Small intestine (tissue), 7 donors: ENCODE results near the gene ZNF799. TPM values are rescaled to one million over a fixed set of nuclear protein-coding genes. Genes with fewer than 3 reads are reported as not detected.
"Not testable (repeated sequence)": the region's sequence is repeated elsewhere in the genome, so short reads cannot be mapped to it uniquely, and the experiment has no call there.

Experiments used
- DNase-seq, 2 donors: peaks; one replicate each; pipeline versions ENCODE4 v3.0.0 to v3.0.0-alpha.2; 2013
- FAIRE-seq: peaks from 2 replicates; lab custom pipeline; 2012; peaks lifted over from hg19 to GRCh38; lab: Jason Lieb, UNC
- H3K27ac ChIP-seq, 3 donors: one replicate each; pipeline ENCODE4 v1.5.1; 2013; ENCODE audit warnings: low read length in 2 of 3, mild to moderate bottlenecking in 2 of 3, control low read depth in 1 of 3, inconsistent platforms in 1 of 3, low read depth in 1 of 3, moderate library complexity in 1 of 3
- H3K27me3 ChIP-seq, 3 donors: one replicate each; pipeline ENCODE4 v1.6.1; 2013; ENCODE audit warnings: low read length in 3 of 3, inconsistent platforms in 1 of 3; ENCODE audit not compliant: control insufficient read depth in 3 of 3, insufficient read depth in 3 of 3
- H3K36me3 ChIP-seq, 3 donors: one replicate each; pipeline ENCODE4 v1.6.1; 2013; ENCODE audit warnings: low read length in 3 of 3, inconsistent platforms in 1 of 3, low read depth in 1 of 3, mild to moderate bottlenecking in 1 of 3, moderate library complexity in 1 of 3; ENCODE audit not compliant: control insufficient read depth in 3 of 3, insufficient read depth in 2 of 3
- H3K4me1 ChIP-seq, 3 donors: one replicate each; pipeline ENCODE4 v1.6.1; 2013; ENCODE audit warnings: low read length in 2 of 3, inconsistent platforms in 1 of 3, low read depth in 1 of 3, mild to moderate bottlenecking in 1 of 3, moderate library complexity in 1 of 3; ENCODE audit not compliant: control insufficient read depth in 3 of 3, insufficient read depth in 2 of 3
- H3K4me3 ChIP-seq, 3 donors: one replicate each; pipeline ENCODE4 v1.5.1; 2013; ENCODE audit warnings: low read length in 3 of 3, control low read depth in 1 of 3, inconsistent platforms in 1 of 3, low read depth in 1 of 3, mild to moderate bottlenecking in 1 of 3, moderate library complexity in 1 of 3
- H3K9me3 ChIP-seq, 2 donors: one replicate each; pipeline ENCODE4 v1.6.1; 2013; ENCODE audit warnings: low read depth in 1 of 2, low read length in 1 of 2; ENCODE audit not compliant: control insufficient read depth in 2 of 2, insufficient read depth in 1 of 2
- whole genome bisulfite sequencing, 3 donors: extraction: QIAGEN DNeasy Blood & Tissue Kit; methylation state at CpG; one replicate each; pipeline ENCODE4 v1.1.7; 2013; 5-methylcytosine and 5-hydroxymethylcytosine counted together
- polyA plus RNA-seq, 4 donors: library from polyadenylated mRNA; stranded (reverse) in 3 of 4; unstranded in 1 of 4; fragments of 200-250 nt in 3 of 4; fragments of 120-200 nt in 1 of 4; gene quantifications; one replicate each; pipeline versions ENCODE4 v1.2.1 to v1.2.3, GENCODE V29; 2013
- donor health status: healthy with polysubstance abuse.
- donor health status: control.
- donor health status: control.
- donor health status: Bipolar disorder and iron deficiency.
- donor health status: healthy.

The ZNF799 gene
- polyA plus RNA-seq, 4 donors, result 2.4 to 9.6 (median 5.4) TPM

DNA sequence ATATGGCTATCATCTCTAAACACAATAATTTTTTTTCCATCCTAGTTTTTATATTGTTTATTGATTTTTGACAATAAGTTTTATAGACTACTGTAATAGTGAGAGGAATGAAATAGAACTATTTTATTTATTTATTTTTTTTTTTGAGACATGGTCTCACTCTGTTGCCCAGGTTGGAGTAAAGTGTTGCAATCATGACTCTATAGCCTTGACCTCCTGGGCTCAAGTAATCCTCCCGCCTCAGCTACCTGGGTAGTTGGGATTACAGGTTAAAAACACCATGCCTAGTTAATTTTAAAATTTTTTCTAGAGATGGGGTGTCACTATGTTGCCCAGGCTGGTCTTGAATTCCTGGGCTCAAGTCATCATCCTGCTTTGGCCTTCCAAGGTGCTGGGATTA, 27.0 kb downstream of the ZNF799 start:
- 74 to 90% (median 83%) methylated on average over 1 of the region's 1 CpG for WGBS, 3 donors
- Histone ChIP-seq H3K36me3 (no peaks in the 10 kb centered on the region), H3K4me3 (no peak overlapping the region), H3K4me1 (no peaks in the 10 kb centered on the region), H3K27me3 (no peaks in the 10 kb centered on the region), H3K27ac (no peak overlapping the region), H3K9me3 (peaks cover 0 to 21% of the 10 kb centered on the region in 2 donors)
- DNase-seq (no peak), FAIRE-seq (no peak)

DNA sequence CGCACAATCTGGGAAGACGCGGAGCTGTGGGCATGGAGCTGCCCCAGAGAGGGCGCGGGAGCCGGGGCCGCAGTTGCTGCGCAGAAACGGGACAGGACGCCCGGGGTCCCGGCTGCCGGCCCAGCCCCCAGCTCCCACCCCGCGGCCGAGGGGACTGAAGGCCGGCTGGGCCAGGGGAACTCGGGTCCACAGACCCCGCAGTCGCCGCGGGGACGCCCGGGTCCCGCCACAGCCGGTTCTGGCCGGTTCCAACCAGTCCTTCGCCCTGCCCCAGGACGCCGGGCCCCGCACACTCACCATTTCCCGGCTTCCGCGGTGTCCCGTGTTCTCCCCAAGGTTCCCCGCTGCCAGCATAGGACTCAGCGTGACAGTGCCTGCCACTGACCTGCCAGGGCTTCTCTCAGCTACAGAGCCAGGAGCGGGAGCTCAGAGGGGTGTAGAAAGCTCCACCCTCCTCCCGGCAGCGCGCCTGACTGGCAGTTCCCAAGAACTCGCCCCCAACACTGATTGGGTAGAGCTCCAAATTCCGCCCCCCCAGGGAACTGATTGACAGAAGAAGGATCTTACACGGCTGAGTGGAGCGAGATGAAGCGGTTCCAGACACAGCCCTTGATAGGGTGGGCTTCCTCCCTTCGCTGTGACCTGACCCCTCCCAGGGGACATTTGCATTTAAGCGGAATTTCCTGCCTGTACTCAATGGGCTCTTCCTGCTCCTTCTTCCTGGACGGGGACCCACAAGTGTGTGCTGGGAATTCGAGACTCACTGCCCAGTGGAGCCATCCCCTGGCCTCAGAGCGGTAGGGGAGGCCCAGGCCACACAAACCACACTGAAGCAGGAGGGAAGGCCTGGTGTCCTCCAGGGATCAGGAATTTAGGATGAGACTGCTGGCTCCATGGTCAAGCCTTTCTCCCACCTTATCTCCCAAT, 35.6 kb downstream of the ZNF799 start, which contains the start of gene ZNF442:
ZNF442 (minus strand) TSS at position 448 of the 927 bp plus-strand sequence. CDS start 2,052 bp downstream, outside the sequence.
- FAIRE-seq (no peak), DNase-seq (peak; percentile 95 to 98)
- Histone ChIP-seq H3K27ac (peak within 1 kb of the TSS in 2 of 3 donors; percentile 81 to 88), H3K4me1 (peaks cover 0 to 6% (median 0%) of the 10 kb centered on the region in 3 donors), H3K4me3 (peak within 1 kb of the TSS; percentile 60 to 77 (median 68)), H3K27me3 (no peaks in the 10 kb centered on the region), H3K9me3 (no peaks in the 10 kb centered on the region), H3K36me3 (peaks cover 0 to 3% (median 0%) of the 10 kb centered on the region in 3 donors)
- WGBS, 3 donors, result 0 to 1% (median 0%) methylated on average over 47 to 51 of the region's 51 CpGs

GRCh38 chr19:12364391-12365235, 36.5 kb downstream of the ZNF799 start:
- H3K4me1 ChIP-seq, result peaks cover 0 to 6% (median 0%) of the 10 kb centered on the region in 3 donors
- H3K27ac ChIP-seq, result peak overlapping the region in 2 of 3 donors; percentile 81 to 88
- FAIRE-seq, result no peak
- no peak for DNase-seq
- no peaks in the 10 kb centered on the region for H3K27me3 ChIP-seq
- no peaks in the 10 kb centered on the region for H3K9me3 ChIP-seq
- H3K4me3 ChIP-seq, result peak overlapping the region; percentile 60 to 77 (median 68)
- H3K36me3 ChIP-seq, result peaks cover 0 to 3% (median 0%) of the 10 kb centered on the region in 3 donors
- WGBS, 3 donors, result 7 to 11% (median 8%) methylated on average over 28 of the region's 28 CpGs

- H3K27ac ChIP-seq, DNase-seq, H3K4me1 ChIP-seq, FAIRE-seq, H3K4me3 ChIP-seq, H3K9me3 ChIP-seq, H3K36me3 ChIP-seq, H3K27me3 ChIP-seq: not testable (repeated sequence)
- 96 to 97% (median 96%) methylated on average over 23 to 30 of the region's 30 CpGs for WGBS, 3 donors
These were observed 38.8 kb downstream of the ZNF799 start for GRCh38 chr19:12362236-12362635.

DNA sequence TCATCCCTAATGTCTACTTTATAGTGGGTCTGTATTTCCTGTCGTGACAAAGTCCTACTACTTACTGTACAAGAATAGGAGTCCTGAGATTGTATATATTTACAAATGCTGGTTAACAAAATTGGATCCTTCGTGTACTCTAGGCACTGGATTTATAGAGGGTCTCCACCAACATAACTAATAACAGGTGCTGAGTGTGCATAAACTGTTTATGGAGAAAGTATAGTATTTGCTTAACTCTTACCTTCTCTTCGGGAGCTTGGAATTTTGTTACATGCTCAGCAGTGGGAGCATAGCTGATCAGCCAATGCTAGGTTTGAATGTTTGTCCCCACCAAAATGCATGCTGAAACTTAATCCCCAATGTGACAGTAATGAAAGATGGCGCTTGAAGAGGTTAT, 47.7 kb downstream of the ZNF799 start:
- Histone ChIP-seq H3K27me3 (no peaks in the 10 kb centered on the region), H3K36me3 (peaks cover 4 to 11% (median 5%) of the 10 kb centered on the region in 3 donors), H3K4me3 (no peak overlapping the region), H3K9me3 (peaks cover 2 to 48% of the 10 kb centered on the region in 2 donors), H3K4me1 (no peaks in the 10 kb centered on the region), H3K27ac (no peak overlapping the region)
- no peak for DNase-seq
- no peak for FAIRE-seq
- WGBS, 3 donors, result 90 to 95% (median 90%) methylated on average over 4 of the region's 4 CpGs

- DNase-seq (no peak), FAIRE-seq (no peak)
- WGBS, 3 donors, result 94 to 95% (median 95%) methylated on average over 5 of the region's 5 CpGs
- no peak overlapping the region for H3K27ac ChIP-seq
- no peaks in the 10 kb centered on the region for H3K4me1 ChIP-seq
- no peaks in the 10 kb centered on the region for H3K27me3 ChIP-seq
- peaks cover 2 to 51% of the 10 kb centered on the region in 2 donors for H3K9me3 ChIP-seq
- no peak overlapping the region for H3K4me3 ChIP-seq
- peaks cover 4 to 11% (median 5%) of the 10 kb centered on the region in 3 donors for H3K36me3 ChIP-seq
These were observed 50.2 kb downstream of the ZNF799 start for GRCh38 chr19:12350890-12351197.

- Histone ChIP-seq H3K4me3 (no peak overlapping the region), H3K27me3 (no peaks in the 10 kb centered on the region), H3K27ac (no peak overlapping the region), H3K4me1 (no peaks in the 10 kb centered on the region), H3K36me3 (peaks cover 4 to 11% (median 5%) of the 10 kb centered on the region in 3 donors), H3K9me3 (peaks cover 3 to 49% of the 10 kb centered on the region in 2 donors)
- 96 to 97% (median 96%) methylated on average over 8 of the region's 8 CpGs for WGBS, 3 donors
- FAIRE-seq, result no peak
- DNase-seq, result no peak
These were observed 50.7 kb downstream of the ZNF799 start for GRCh38 chr19:12350185-12350889.
